GM18499 (cell line): ENCODE data around the gene DDX28.

Experiments used
- ATAC-seq: cut with Tn5 transposase; IDR thresholded peaks from one replicate; pipeline ENCODE4 v1.9.1; 2021; ENCODE audit warnings: moderate number of reproducible peaks; ENCODE audit not compliant: insufficient read depth, unreplicated experiment

Gene DDX28

GRCh38 chr16:67971111-67971510 is 51.9 kb downstream of the DDX28 start:
- no peak for ATAC-seq
